ACHN (cell line): ENCODE results near the gene PKP1.
"Not testable (repeated sequence)": the region's sequence is repeated elsewhere in the genome, so short reads cannot be mapped to it uniquely, and the experiment has no call there.

Experiments used
- DNase-seq: peaks from one replicate; pipeline ENCODE4 v3.0.0-alpha.2; 2015
- in situ Hi-C: cut with HindIII; loops from 2 replicates; pipeline ENCODE4 v1.10.0; 2017; ENCODE audit warnings: low sequenced_read_pairs, low pct_ligation_motif_present, low pct_unique_long_range_greater_than_20kb

PKP1 gene, protein sequence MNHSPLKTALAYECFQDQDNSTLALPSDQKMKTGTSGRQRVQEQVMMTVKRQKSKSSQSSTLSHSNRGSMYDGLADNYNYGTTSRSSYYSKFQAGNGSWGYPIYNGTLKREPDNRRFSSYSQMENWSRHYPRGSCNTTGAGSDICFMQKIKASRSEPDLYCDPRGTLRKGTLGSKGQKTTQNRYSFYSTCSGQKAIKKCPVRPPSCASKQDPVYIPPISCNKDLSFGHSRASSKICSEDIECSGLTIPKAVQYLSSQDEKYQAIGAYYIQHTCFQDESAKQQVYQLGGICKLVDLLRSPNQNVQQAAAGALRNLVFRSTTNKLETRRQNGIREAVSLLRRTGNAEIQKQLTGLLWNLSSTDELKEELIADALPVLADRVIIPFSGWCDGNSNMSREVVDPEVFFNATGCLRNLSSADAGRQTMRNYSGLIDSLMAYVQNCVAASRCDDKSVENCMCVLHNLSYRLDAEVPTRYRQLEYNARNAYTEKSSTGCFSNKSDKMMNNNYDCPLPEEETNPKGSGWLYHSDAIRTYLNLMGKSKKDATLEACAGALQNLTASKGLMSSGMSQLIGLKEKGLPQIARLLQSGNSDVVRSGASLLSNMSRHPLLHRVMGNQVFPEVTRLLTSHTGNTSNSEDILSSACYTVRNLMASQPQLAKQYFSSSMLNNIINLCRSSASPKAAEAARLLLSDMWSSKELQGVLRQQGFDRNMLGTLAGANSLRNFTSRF

DNA sequence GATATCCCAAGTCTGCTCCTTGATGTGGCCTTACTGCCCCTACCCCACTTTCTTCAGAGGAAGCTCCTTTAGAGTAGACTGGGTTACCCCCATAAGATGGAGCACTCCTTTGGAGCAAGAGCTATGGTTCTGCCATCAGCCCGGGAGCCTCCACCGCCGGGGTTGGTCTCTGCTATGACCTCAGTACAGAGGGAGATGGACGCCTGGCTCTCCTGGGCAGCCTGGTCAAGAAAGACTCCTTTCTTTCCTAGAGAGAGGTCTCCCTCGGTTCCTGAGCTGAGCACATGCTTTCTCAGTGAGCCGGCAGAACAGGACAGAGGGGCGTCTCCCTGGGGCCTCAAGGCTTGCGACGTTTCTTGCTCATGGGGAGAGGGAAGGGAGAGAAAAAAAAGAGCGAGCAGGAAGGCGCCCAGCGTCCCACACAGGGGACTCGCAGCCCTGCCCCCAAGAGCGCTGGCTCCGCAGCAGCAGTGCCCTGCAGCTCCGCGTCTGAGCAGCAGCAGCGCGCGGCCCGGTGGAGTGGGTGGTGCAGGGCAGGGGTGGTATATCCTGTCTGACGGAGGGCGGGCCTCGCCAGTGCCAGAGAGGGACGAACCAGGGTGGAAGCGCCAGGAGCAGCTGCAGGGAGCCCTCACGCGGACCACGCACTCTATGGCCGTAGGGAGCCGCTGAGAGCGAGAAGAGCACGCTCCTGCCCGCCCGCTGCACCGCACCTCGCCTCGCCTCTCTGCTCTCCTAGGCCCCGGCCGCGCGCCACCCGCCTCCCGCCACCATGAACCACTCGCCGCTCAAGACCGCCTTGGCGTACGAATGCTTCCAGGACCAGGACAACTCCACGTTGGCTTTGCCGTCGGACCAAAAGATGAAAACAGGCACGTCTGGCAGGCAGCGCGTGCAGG is at the start of gene PKP1:
PKP1 (plus strand) TSS at position 576 of the 899 bp plus-strand sequence; CDS start at position 773, 197 bp downstream.
- DNase-seq, result peak; percentile 37
- in situ Hi-C loops, result no loop called here

DNA sequence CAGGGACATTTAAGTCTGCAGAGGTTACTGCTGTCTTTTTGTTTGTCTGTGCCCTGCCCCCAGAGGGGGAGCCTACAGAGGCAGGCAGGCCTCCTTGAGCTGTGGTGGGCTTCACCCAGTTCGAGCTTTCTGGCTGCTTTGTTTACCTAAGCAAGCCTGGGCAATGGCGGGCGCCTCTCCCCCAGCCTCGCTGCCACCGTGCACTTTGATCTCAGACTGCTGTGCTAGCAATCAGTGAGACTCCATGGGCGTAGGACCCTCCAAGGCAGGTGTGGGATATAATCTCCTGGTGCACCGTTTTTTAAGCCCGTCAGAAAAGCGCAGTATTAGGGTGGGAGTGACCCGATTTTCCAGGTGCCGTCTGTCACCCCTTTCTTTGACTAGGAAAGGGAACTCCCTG is 43.7 kb upstream of the PKP1 start:
- DNase-seq, in situ Hi-C loops: not testable (repeated sequence)

DNA sequence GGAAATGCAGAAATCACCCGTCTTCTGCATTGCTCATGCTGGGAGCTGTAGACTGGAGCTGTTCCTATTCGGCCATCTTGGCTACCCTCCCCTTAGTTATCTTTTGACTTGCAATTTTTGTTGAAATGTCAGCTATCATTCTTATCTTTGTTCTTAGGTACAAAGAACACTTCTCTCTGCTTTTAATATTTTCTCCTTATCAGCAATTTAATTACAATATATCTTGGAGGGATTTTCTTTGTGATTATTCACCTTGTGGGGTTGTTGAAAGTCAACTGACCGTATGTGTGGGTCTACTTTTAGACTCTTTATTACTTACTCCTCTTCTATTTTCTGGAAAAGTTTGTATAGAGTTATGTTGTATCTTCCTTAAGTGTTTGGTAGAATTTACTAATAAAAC is 43.1 kb upstream of the PKP1 start:
- no peak for DNase-seq
- in situ Hi-C loops, result no loop called here

DNA sequence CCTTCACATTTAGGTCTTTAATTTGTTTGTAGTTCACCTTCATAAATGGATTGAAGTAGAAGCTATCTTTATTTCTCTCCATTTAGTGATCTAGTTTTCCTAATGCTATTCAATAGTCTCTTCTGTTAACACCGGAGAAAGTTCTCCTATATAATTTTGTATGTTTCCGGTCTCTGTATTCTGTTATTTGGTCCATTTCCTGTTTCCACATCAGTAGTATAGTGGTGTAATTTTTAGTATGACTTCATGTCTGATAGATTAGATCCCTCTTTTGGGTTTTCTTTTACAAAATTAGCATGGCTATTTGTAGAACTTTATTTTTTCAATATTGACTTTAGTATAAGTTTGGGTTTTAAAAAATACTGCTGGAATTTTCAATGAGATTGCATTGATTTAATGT is 41.6 kb upstream of the PKP1 start:
- in situ Hi-C loops, result no loop called here
- no peak for DNase-seq

DNA sequence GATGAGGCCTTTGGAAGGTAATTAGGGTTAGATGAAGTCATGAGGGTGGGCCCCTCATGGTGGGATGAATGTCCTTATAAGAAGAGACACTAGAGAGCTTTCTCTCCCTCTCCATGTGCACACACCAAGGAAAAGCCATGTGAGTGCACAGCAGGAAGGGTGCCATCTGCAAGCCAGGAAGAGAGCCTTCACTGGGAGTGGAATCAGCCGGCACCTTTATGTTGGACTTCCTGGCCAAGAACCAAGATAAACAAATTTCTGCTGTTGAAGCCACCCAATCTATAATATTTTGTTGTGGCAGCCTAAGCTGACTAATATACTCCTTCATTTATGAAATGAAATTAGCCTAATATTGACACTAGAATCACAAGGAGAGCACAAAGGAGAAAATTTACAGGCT is 38.2 kb upstream of the PKP1 start:
- DNase-seq, result no peak
- in situ Hi-C loops, result no loop called here

DNA sequence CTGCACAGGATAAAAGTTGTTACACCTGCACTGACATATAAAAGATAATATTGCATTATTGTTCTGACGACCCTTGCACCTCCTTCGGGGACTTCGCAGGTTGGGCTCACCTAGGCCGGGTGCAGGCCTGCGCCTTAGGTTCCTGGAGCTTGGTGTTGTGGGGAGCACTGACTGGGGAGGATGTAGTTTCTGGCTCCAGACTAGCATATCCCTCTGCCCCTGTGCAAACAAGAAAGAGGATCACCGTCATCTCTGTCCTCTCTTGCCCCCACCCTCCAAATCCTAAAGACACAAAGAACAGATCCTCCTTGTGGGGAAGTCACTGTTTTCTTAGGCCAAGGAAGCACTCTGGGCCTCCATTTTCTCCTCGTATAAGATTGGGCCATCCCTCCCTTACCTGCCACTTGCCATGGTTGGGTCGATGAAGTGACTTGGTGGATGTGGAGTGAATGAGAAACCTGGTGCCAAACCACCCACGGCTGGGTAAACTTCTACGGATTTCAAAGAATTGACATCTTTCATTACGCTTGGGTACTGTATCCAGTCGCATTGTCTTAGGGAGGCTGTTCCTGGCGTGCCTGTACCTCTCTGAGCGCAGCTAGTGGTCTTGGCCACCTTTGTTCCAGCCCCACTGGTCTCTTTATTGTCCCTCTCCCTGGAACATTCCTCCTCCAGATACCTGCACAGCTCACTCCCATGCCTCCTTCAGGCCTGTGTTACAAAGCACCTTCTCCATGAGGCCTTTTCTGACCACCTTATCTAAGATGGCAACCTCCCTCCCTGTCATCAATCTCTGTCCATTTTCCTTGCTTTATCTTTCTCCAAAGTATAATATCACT is 34.4 kb upstream of the PKP1 start:
- in situ Hi-C loops, result no loop called here
- DNase-seq, result no peak

DNA sequence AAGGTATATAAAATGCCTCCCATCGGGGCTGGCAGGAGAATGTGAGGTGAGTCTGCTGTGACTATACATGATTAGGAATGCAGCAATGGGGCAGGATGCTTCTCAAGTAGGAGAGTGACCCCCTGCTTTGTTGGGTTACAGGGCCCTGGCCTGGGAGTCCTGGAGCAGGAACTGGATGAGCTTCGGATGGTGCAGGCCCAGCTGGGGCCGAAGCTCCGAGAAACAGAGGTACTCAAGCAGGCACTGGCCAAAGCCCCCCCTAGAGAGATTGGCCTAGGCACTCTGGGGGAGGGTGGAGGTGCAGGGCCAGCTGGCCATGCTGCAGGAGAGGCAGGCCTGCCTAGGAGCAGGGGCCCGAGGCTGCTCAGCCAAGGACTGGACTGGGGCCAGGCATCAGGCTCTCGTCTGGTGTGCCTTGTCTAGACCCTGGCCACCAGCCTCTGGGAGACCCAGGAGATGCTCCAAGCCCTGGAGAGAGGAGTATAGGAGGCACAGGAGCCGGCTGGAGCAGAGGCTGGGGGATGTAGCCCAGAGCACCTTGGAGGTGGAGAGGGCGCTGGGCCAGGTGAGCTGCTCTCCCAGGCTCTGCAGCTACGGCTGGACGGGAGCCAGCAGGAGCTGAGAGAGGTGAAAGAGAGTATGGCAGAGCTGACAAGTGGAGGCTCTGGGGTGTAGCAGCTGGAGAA is 32.8 kb upstream of the PKP1 start:
- no peak for DNase-seq
- in situ Hi-C loops, result no loop called here

DNA sequence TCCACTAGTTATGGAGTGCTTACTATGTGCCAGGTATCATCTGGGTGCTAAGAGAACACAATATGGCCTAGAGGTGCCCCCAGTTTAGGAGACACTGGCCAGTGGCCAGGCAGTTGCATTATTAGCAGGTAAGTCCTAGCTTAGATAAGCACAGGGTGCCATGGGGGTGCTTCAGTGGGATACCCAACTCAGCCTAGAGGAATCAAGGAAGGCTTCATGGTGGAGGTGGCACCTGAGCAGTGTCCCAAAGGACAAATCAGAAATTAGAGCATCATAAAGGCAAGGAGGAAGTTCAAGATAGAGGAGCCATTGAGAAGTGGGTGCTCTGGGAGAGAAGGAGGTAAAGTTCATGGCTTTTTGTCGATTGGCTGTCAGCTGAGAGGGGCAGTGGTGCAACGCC is 31.9 kb upstream of the PKP1 start:
- in situ Hi-C loops, result no loop called here
- DNase-seq, result no peak

DNA sequence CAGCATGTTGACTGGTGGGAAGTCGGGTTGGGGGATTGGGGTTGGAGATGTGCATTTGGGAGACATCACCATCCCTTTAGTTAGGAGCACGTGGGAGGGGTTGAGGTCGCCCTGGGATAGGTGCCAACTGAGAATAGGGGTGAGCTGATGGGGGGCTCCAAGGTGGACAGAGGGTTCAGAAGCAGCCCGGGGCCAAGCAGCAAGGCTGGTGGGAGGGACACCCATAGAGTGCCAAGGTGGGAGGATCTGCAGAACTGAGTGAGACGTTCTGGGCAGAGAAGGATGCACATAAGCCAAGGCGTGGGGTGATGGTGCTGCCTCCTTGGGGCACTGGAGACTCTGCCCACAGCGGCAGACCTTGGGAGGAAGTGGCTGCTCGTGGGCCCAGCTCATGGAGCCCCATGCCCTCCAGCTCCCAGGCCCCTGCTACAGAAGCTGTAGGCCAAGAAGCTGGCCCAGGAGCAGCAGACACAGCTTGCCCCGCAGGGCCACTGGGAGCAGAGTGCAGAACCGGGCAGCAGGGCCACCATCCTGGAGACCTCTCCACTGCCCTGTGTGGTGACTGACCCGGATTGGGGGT is 31.4 kb upstream of the PKP1 start:
- no peak for DNase-seq
- in situ Hi-C loops, result no loop called here

DNA sequence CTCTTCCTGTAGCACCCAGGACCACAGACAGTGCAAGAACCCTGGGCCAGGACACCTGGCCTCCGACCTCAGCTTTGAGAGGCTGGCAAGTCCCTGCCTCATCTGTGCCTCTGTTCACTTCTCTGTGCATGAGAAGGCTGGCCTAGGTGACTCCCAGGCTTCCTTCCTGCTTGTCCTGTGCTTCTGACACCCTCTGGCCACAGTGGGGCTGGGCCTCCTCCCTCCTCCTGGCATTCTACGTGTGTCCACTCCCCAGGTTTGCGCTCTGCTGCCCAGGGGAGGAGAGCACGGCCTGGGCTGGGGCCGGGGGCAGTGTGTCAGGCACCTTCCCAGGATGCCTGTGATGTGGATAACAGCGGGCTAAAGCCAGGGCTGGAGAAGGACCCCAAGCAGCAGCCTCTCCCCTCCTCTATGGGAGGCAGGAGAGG is 30.3 kb upstream of the PKP1 start:
- in situ Hi-C loops, result no loop called here
- no peak for DNase-seq

DNA sequence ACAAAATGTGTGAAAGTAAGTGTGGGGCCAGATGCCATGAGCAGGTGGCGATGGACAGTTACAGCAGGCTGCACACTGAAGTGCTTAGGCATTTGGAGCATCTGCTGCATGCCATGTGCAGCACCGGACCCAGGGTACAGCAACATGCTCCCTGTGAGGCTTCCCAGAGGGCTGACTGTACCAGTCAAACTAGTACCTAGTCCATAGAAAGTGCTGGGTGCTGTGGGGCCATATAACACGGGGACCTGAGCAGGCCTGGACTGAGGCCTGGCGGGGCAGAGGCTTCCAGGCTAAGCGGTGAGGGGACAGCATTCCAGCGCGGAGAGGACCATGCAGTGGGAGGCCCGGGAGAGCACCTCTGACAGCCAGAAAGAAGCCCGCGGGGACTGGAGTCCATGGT is 29.9 kb upstream of the PKP1 start:
- in situ Hi-C loops, result no loop called here
- peak; percentile 55 for DNase-seq

DNA sequence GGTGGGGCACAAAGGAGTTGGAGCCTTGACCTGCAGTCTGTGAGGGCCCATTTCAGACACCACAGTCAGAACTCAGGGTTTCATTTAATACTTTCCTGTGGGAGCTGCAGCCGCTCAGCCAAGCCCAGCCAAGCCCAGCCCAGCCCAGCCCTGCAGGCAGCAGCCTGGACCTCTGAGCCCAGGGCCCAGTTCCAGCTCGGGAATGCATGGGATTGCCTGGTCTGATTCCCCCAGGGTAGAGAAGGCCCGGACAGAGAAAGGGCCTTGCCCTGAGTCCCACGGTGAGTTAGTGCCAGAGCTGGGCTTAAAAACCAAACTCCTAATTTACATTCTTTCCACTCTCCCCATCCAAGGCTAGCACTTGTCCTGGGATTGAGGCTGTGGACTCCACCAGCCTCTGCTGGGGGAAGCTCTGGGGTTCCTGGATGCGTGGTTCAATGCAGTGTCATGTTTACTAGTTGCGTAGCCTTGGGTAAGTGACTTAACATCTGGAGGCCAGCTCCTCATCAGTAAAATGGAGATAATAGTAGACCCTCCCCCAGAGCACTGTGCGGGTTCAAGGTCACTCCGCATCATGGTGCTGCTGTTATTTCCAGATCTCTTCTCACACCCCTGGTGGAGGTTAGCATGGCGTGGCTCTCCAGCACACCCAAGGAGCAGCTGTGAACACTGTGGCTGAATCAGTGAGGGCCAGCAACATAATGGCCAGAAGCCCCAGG is 29.2 kb upstream of the PKP1 start:
- in situ Hi-C loops, result no loop called here
- no peak for DNase-seq

DNA sequence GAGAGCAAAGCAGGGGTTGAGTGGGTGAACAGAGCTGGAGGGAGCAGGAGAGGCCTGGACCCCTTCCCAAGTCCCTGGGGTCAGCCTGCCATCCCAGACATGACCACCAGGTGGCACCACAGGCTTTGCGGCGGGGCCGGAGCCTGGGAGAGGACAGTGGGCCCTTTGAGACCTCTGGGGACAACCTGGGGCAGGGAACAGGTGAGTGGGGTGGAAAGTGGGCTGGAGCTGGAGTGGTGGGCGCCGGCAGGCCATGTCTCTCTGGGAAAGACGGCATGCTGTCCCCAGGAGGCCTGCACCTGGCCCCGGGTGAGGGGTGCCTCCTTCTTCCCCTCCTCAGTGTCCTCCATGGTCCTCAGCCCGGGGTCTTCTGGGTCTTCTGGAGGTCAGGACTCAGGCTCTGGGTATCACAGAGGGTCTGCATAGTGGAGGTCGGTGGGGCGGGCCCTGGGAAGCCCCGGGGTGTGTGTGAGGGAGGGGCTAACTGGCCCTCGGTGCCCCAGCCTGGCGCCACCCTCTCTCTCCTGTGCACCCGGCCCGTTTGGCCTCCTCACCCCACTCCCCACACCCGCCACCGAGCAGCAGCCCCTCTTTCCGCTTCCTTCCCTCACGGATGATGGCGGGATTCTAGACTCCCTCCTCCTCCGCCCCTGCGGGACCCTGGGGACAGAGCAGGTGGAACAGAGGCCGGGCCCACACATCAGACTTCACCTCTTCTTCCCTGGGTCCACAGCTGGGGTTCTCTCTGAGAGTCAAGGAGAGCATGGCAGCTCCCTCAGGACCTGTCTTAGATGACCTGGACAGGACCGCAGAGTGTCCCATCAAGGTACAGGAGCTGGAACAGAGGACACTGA is 28.5 kb upstream of the PKP1 start:
- in situ Hi-C loops, result no loop called here
- peak; percentile 54 for DNase-seq

DNA sequence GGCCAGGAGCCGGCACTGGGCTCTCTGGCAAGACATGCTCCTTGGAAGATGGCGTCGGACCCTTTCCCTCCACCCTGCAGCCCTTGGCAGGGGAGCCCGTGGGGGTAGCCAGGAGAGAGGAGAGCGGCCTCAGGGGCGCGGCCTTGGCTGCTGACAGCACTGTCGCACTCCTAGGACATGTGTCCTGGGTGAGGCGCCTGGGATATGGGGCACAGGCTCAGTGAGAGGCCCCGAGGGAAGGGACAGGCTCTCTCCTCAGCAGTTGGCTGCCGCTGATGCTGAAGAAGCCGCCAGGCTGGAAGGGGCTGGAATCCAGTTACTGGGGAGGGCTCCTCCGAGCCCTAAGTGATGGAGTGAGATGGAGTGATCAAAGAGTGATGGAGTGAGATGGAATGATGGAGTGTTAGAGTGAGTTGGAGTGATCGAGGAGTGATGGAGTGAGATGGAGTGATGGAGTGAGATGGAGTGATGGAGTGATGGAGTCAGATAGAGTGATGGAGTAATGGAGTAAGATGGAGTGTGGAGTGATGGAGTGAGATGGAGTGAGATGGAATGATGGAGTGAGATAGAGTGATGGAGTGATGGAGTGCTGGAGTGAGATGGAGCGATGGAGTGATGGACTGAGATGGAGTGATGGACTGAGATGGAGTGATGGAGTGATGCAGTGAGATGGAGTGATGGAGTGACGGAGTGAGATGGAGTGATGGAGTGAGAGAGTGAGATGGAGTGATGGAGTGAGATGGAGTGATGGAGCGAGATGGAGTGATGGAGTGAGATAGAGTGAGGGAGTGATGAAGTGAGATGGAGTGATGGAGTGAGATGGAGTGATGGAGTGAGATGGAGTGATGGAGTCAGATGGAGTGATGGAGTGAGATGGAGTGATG is 27.6 kb upstream of the PKP1 start:
- DNase-seq, result no peak
- in situ Hi-C loops, result no loop called here

DNA sequence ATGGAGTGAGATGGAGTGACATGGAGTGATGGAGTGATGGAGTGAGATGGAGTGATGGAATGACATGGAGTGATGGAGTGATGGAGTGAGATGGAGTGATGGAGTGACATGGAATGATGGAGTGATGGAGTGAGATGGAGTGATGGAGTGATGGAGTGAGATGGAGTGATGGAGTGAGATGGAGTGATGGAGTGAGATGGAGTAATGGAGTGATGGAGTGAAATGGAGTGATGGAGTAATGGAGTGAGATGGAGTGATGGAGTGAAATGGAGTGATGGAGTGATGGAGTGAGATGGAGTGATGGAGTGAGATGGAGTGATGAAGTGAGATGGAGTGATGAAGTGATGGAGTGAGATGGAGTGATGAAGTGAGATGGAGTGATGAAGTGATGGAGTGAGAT is 25.2 kb upstream of the PKP1 start:
- in situ Hi-C loops, result not testable (repeated sequence)

More for the DNA sequence above, 25.2 kb upstream of the PKP1 start:
- DNase-seq, result not testable (repeated sequence)
